Testis (tissue), 3 donors: ENCODE measurements around the gene NPL. TPM values are rescaled to one million over a fixed set of nuclear protein-coding genes. Genes with fewer than 3 reads are reported as not detected.

Source experiments
- DNase-seq: peaks from one replicate; pipeline ENCODE4 v3.0.0-alpha.2; 2019
- H3K27ac ChIP-seq, 2 donors: fragments of 200-600 bp; sonication (generic); one replicate each; pipeline ENCODE4 v1.5.1; 2019
- H3K27me3 ChIP-seq: fragments of 200-600 bp; sonication (generic); one replicate; pipeline ENCODE4 v1.5.1; 2019
- H3K36me3 ChIP-seq: fragments of 200-600 bp; sonication (generic); one replicate; pipeline ENCODE4 v1.5.1; 2017; ENCODE audit warnings: low read depth; ENCODE audit errors: missing control alignments
- H3K4me1 ChIP-seq: fragments of 200-600 bp; sonication (generic); one replicate; pipeline ENCODE4 v1.5.1; 2019
- H3K4me3 ChIP-seq, 2 donors: fragments of 200-600 bp; sonication (generic); one replicate each; pipeline ENCODE4 v1.5.1; 2017 to 2019
- H3K9me3 ChIP-seq: fragments of 200-600 bp; sonication (generic); one replicate; pipeline ENCODE4 v1.5.1; 2017
- CTCF ChIP-seq, 3 experiments: fragments of 450-650 bp in 2 of 3; fragments of 200-600 bp in 1 of 3; sonication (generic) in 1 of 3; IDR thresholded peaks; one replicate each; pipeline ENCODE4 v1.5.1; 2016 to 2019; ENCODE audit warnings: antibody characterized with exemption in 3 of 3, mild to moderate bottlenecking in 2 of 3, moderate library complexity in 1 of 3
- POLR2A ChIP-seq: fragments of 450-650 bp; IDR thresholded peaks from one replicate; pipeline ENCODE4 v1.6.1; 2017; ENCODE audit warnings: antibody characterized with exemption, mild to moderate bottlenecking, moderate library complexity
- WGBS, 2 donors: methylation state at CpG; one replicate each; pipeline ENCODE4 v1.1.5; 2018; 5-methylcytosine and 5-hydroxymethylcytosine counted together
- intact Hi-C: fragments of 100-400 bp; cut with DNase I; formaldehyde crosslinking; loops from one replicate; pipeline ENCODE4 v1.15.1; 2023; ENCODE audit warnings: low total_unique reads
- polyA plus RNA-seq: library from polyadenylated mRNA; stranded (reverse); fragments of 350-450 nt; fragmentation: Illumina TruSeq; extraction: RNeasy Lipid Tissue Mini Kit (QIAGEN cat#74804); gene quantifications from one replicate; pipeline ENCODE4 v1.2.3, GENCODE V29; 2014; ENCODE audit warnings: low read depth, low replicate concordance; ENCODE audit not compliant: insufficient read depth
- total RNA-seq, 2 donors: library from RNA; depleted of rRNA; stranded (reverse); fragments of >200 nt; gene quantifications; one replicate each; pipeline ENCODE4 v1.2.3, GENCODE V29; 2016

NPL gene
- total and polyA plus RNA-seq, 3 donors from 2014 or later = 11.1 to 22.5 (median 21.6) TPM

GRCh38 chr1:182851825-182852224, 62.3 kb downstream of the NPL start:
- intact Hi-C loops = no loop called here
- peaks cover 4% of the 10 kb centered on the region for H3K36me3 ChIP-seq
- TF ChIP-seq POLR2A (no peak), CTCF (IDR thresholded peaks at IDR 0.05) (no peak)
- no peak overlapping the region for H3K4me3 ChIP-seq
- no peaks in the 10 kb centered on the region for H3K9me3 ChIP-seq
- H3K27me3 ChIP-seq = no peaks in the 10 kb centered on the region
- H3K4me1 ChIP-seq = peaks cover 8% of the 10 kb centered on the region
- no peak overlapping the region for H3K27ac ChIP-seq
- no peak for DNase-seq
- WGBS, 2 donors = 83 to 88% methylated on average over 1 of the region's 1 CpG

GRCh38 chr1:182855911-182856310, 66.3 kb downstream of the NPL start:
- H3K4me3 ChIP-seq = no peak overlapping the region
- no peak for DNase-seq
- TF ChIP-seq POLR2A (no peak), CTCF (IDR thresholded peaks at IDR 0.05) (no peak)
- H3K4me1 ChIP-seq = peaks cover 8% of the 10 kb centered on the region
- 58 to 65% methylated on average over 4 of the region's 4 CpGs for WGBS, 2 donors
- no peaks in the 10 kb centered on the region for H3K27me3 ChIP-seq
- no peak overlapping the region for H3K27ac ChIP-seq
- peaks cover 4% of the 10 kb centered on the region for H3K36me3 ChIP-seq
- intact Hi-C loops = no loop called here
- no peaks in the 10 kb centered on the region for H3K9me3 ChIP-seq

GRCh38 chr1:182857212-182857611, 67.6 kb downstream of the NPL start:
- no peak overlapping the region for H3K27ac ChIP-seq
- intact Hi-C loops = no loop called here

GRCh38 chr1:182860658-182861057, 71.1 kb downstream of the NPL start:
- H3K4me1 ChIP-seq = no peaks in the 10 kb centered on the region
- H3K36me3 ChIP-seq = no peaks in the 10 kb centered on the region
- no peaks in the 10 kb centered on the region for H3K27me3 ChIP-seq
- WGBS, 2 donors = 86 to 91% methylated on average over 4 of the region's 4 CpGs
- no peak for DNase-seq
- TF ChIP-seq POLR2A = no peak
- no peak for TF ChIP-seq CTCF (IDR thresholded peaks at IDR 0.05)
- H3K27ac ChIP-seq = no peak overlapping the region
- no peaks in the 10 kb centered on the region for H3K9me3 ChIP-seq
- intact Hi-C loops = no loop called here
- H3K4me3 ChIP-seq = no peak overlapping the region

More at GRCh38 chr1:182857212-182857611, 67.6 kb downstream of the NPL start:
- WGBS, 2 donors = 89 to 93% methylated on average over 3 of the region's 3 CpGs
- no peak for DNase-seq
- Histone ChIP-seq H3K4me3 (no peak overlapping the region), H3K9me3 (no peaks in the 10 kb centered on the region), H3K36me3 (peaks cover 4% of the 10 kb centered on the region), H3K27me3 (no peaks in the 10 kb centered on the region), H3K4me1 (peaks cover 8% of the 10 kb centered on the region)
- no peak for TF ChIP-seq CTCF (IDR thresholded peaks at IDR 0.05)
- no peak for TF ChIP-seq POLR2A

GRCh38 chr1:182861994-182862393, 72.4 kb downstream of the NPL start:
- Histone ChIP-seq H3K9me3 (no peaks in the 10 kb centered on the region), H3K27ac (no peak overlapping the region), H3K4me1 (no peaks in the 10 kb centered on the region), H3K36me3 (no peaks in the 10 kb centered on the region), H3K27me3 (no peaks in the 10 kb centered on the region), H3K4me3 (no peak overlapping the region)
- 78 to 83% methylated on average over 2 of the region's 2 CpGs for WGBS, 2 donors
- TF ChIP-seq CTCF (IDR thresholded peaks at IDR 0.05) = no peak
- TF ChIP-seq POLR2A = no peak
- no peak for DNase-seq
- intact Hi-C loops = no loop called here
